ENCODE data around the gene CKM. TPM values are rescaled to one million over a fixed set of nuclear protein-coding genes. Genes with fewer than 3 reads are reported as not detected.

CKM gene
- total RNA-seq, 1 donor from 2014 or later: not detected

DNA sequence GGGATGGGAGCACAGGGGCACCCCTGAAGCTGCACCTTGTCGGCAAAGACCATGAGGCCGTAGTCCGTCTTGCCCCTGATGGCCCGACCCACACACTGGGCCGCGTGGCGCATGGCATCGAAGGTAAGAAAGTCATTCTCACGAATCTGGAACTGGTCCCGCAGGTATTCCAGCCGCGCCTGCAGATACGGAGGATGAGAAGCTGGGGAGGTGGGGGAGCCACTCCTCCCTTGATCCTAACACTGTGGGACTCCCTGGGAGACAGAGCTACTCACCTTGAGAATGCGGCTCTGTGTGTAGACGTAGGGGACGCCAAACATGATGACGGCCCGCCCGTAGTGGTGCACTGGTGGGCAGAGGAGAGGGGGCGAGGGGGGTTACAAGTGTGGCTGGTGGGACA lies 29.8 kb upstream of the CKM start:
- Mint-ChIP-seq H3K36me3 (peaks cover 29% of the 10 kb centered on the region), H3K4me1 (peaks cover 4% of the 10 kb centered on the region)
- H3K36me3 ChIP-seq: no peaks in the 10 kb centered on the region

DNA sequence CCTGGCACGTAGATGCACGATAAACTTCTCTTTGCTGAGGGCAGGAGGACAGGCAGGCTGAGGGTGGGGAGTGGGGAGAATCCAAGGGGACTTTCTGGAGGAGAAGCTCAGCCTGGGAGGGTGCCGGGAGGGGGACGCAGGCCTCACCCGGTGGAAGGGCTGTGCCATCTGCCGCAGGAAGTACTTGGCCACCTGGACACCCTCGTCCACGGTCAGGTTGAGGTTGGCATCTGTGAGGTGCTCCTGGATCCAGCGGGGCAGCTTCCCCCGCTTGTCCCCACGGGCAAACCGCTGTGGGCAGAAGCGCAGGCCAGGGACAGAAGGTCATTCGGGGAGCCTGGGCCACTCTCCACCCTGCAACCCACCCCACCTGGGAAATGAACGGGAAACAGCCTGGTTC lies 29.4 kb upstream of the CKM start:
- H3K36me3 Mint-ChIP-seq: peaks cover 27% of the 10 kb centered on the region
- H3K27me3 ChIP-seq: no peaks in the 10 kb centered on the region
- no peaks in the 10 kb centered on the region for H3K9me3 Mint-ChIP-seq
- H3K4me1 Mint-ChIP-seq: peaks cover 4% of the 10 kb centered on the region
- H3K4me1 ChIP-seq: no peaks in the 10 kb centered on the region
- H3K9me3 ChIP-seq (ENCODE audit: low read depth): no peaks in the 10 kb centered on the region
- H3K27ac ChIP-seq: no peak overlapping the region
- H3K9ac ChIP-seq: no peak overlapping the region
- peaks cover 13% of the 10 kb centered on the region for H4K20me1 ChIP-seq (ENCODE audit: low read depth)
- H3K27ac Mint-ChIP-seq: no peak overlapping the region
- peaks cover 6% of the 10 kb centered on the region for H3K27me3 Mint-ChIP-seq (ENCODE audit: insufficient read depth, low read depth)
- H3K79me2 ChIP-seq (ENCODE audit: low read depth): no peaks in the 10 kb centered on the region
- no peaks in the 10 kb centered on the region for H3F3A ChIP-seq (ENCODE audit: low read depth)
- no peak overlapping the region for H2AFZ ChIP-seq (replicated peaks)
- no peak overlapping the region for H3K4me3 Mint-ChIP-seq
- no peak overlapping the region for H3K4me2 ChIP-seq
- no peaks in the 10 kb centered on the region for H3K36me3 ChIP-seq
- no peak for DNase-seq (ENCODE audit: low spot score)
- H3K4me3 ChIP-seq: no peak overlapping the region
- no peak for TF ChIP-seq EZH2phosphoT487 (IDR thresholded peaks at IDR 0.05)
- TF ChIP-seq EZH2 (IDR thresholded peaks at IDR 0.05): no peak
- TF ChIP-seq, protein P1, sequence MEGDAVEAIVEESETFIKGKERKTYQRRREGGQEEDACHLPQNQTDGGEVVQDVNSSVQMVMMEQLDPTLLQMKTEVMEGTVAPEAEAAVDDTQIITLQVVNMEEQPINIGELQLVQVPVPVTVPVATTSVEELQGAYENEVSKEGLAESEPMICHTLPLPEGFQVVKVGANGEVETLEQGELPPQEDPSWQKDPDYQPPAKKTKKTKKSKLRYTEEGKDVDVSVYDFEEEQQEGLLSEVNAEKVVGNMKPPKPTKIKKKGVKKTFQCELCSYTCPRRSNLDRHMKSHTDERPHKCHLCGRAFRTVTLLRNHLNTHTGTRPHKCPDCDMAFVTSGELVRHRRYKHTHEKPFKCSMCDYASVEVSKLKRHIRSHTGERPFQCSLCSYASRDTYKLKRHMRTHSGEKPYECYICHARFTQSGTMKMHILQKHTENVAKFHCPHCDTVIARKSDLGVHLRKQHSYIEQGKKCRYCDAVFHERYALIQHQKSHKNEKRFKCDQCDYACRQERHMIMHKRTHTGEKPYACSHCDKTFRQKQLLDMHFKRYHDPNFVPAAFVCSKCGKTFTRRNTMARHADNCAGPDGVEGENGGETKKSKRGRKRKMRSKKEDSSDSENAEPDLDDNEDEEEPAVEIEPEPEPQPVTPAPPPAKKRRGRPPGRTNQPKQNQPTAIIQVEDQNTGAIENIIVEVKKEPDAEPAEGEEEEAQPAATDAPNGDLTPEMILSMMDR (IDR thresholded peaks at IDR 0.05): no peak

More for the DNA sequence above, 29.8 kb upstream of the CKM start:
- Histone ChIP-seq H3K9me3 (ENCODE audit: low read depth) (no peaks in the 10 kb centered on the region), H3F3A (ENCODE audit: low read depth) (no peaks in the 10 kb centered on the region), H3K4me2 (no peak overlapping the region), H3K4me1 (no peaks in the 10 kb centered on the region), H3K27ac (no peak overlapping the region), H3K27me3 (no peaks in the 10 kb centered on the region), H3K9ac (no peak overlapping the region), H3K4me3 (no peak overlapping the region), H3K79me2 (ENCODE audit: low read depth) (no peaks in the 10 kb centered on the region), H4K20me1 (ENCODE audit: low read depth) (peaks cover 13% of the 10 kb centered on the region), H2AFZ (replicated peaks) (no peak overlapping the region)
- DNase-seq (ENCODE audit: low spot score): no peak
- H3K4me3 Mint-ChIP-seq: no peak overlapping the region
- H3K27ac Mint-ChIP-seq: no peak overlapping the region
- H3K9me3 Mint-ChIP-seq: no peaks in the 10 kb centered on the region
- peaks cover 7% of the 10 kb centered on the region for H3K27me3 Mint-ChIP-seq (ENCODE audit: insufficient read depth, low read depth)
- TF ChIP-seq, protein P1 (IDR thresholded peaks at IDR 0.05): no peak
- TF ChIP-seq EZH2 (IDR thresholded peaks at IDR 0.05): no peak
- TF ChIP-seq EZH2phosphoT487 (IDR thresholded peaks at IDR 0.05): no peak

DNA sequence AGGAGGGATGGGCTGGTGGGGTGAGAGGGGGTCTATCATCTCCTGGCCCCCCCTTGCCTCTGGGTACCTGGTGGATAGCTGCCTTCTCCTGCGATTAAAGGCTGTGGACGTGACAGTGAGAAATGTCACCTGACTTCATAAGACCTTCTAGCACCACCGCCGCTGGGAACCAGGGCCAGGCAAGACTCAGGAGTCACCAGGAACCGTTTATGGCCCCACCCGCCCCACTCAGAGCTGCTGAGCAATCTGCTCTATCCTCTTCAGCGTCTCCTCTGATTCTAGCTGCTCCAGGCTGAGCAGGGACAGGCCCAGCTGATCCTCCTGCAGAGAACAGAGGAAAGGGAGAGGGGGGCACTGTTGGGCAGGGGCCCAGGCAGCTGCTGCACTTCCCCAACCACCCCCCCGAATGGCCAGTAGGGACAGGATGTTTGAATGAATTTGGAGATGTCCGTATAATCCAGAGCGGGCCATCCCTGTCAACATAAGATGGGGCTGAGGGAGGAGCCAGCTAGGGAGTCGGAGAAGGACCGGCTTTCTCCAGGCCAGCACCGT lies 28.8 kb upstream of the CKM start:
- no peaks in the 10 kb centered on the region for H3F3A ChIP-seq (ENCODE audit: low read depth)
- H3K27me3 Mint-ChIP-seq (ENCODE audit: insufficient read depth, low read depth): peaks cover 6% of the 10 kb centered on the region
- no peak for DNase-seq (ENCODE audit: low spot score)

More for the DNA sequence above, 28.8 kb upstream of the CKM start:
- Mint-ChIP-seq H3K9me3 (no peaks in the 10 kb centered on the region), H3K36me3 (peaks cover 23% of the 10 kb centered on the region), H3K27ac (no peak overlapping the region), H3K4me1 (peaks cover 4% of the 10 kb centered on the region), H3K4me3 (no peak overlapping the region)
- Histone ChIP-seq H2AFZ (replicated peaks) (no peak overlapping the region), H3K4me1 (no peaks in the 10 kb centered on the region), H3K4me2 (no peak overlapping the region), H3K79me2 (ENCODE audit: low read depth) (no peaks in the 10 kb centered on the region), H3K4me3 (no peak overlapping the region), H3K36me3 (no peaks in the 10 kb centered on the region), H3K9me3 (ENCODE audit: low read depth) (no peaks in the 10 kb centered on the region), H3K9ac (no peak overlapping the region), H4K20me1 (ENCODE audit: low read depth) (peaks cover 13% of the 10 kb centered on the region), H3K27me3 (peaks cover 6% of the 10 kb centered on the region), H3K27ac (no peak overlapping the region)
- TF ChIP-seq, protein P1 (IDR thresholded peaks at IDR 0.05): no peak

Measured in neural progenitor cell (in vitro differentiated cells).